NK-92 (cell line): Measurements from ENCODE around the gene AGAP4.
"Not testable (repeated sequence)": the region's sequence is repeated elsewhere in the genome, so short reads cannot be mapped to it uniquely, and the experiment has no call there.

ENCODE experiments used
- DNase-seq: peaks from one replicate; lab custom pipeline; 2025; ENCODE audit not compliant: unreplicated experiment; lab: John Stamatoyannopoulos, UW

Gene AGAP4

GRCh38 chr10:45847400-45847799, at the start of gene AGAP4:
TSS of gene AGAP4 (minus strand) at chr10:45847500. CDS start at chr10:45847347, 153 bp downstream.
- DNase-seq = not testable (repeated sequence)

- DNase-seq = not testable (repeated sequence)
These were observed 43.4 kb upstream of the AGAP4 start for GRCh38 chr10:45890721-45891120.

GRCh38 chr10:45889539-45890230, 42.4 kb upstream of the AGAP4 start:
- DNase-seq = not testable (repeated sequence)

GRCh38 chr10:45882880-45883279, 35.6 kb upstream of the AGAP4 start:
- not testable (repeated sequence) for DNase-seq

- DNase-seq = not testable (repeated sequence)
These were observed 18.1 kb upstream of the AGAP4 start for GRCh38 chr10:45865404-45865803.

- DNase-seq = not testable (repeated sequence)
These were observed 17.0 kb upstream of the AGAP4 start for GRCh38 chr10:45864264-45864663.

- not testable (repeated sequence) for DNase-seq
These were observed 16.3 kb upstream of the AGAP4 start for GRCh38 chr10:45863632-45864031.

GRCh38 chr10:45857931-45858330, 10.6 kb upstream of the AGAP4 start:
- not testable (repeated sequence) for DNase-seq

- not testable (repeated sequence) for DNase-seq
These were observed 1.2 kb upstream of the AGAP4 start for GRCh38 chr10:45848467-45848866.

GRCh38 chr10:45822918-45823317, 24.4 kb downstream of the AGAP4 start:
- not testable (repeated sequence) for DNase-seq

- not testable (repeated sequence) for DNase-seq
These were observed 27.0 kb downstream of the AGAP4 start for GRCh38 chr10:45820107-45820830.

- DNase-seq = no peak
These were observed 27.7 kb downstream of the AGAP4 start for GRCh38 chr10:45819552-45819951.

GRCh38 chr10:45817912-45818311, 29.4 kb downstream of the AGAP4 start:
- DNase-seq = no peak

- no peak for DNase-seq
These were observed 30.0 kb downstream of the AGAP4 start for GRCh38 chr10:45817130-45817859.

- DNase-seq = not testable (repeated sequence)
These were observed 33.2 kb downstream of the AGAP4 start for GRCh38 chr10:45814146-45814545.

- DNase-seq = not testable (repeated sequence)
These were observed 34.3 kb downstream of the AGAP4 start for GRCh38 chr10:45812959-45813358.

- DNase-seq = no peak
These were observed 36.2 kb downstream of the AGAP4 start for GRCh38 chr10:45811075-45811474.

GRCh38 chr10:45809837-45810236, 37.5 kb downstream of the AGAP4 start:
- DNase-seq = no peak

GRCh38 chr10:45804996-45805395, 42.3 kb downstream of the AGAP4 start:
- not testable (repeated sequence) for DNase-seq

GRCh38 chr10:45803060-45804010, 44.0 kb downstream of the AGAP4 start:
- not testable (repeated sequence) for DNase-seq
